Duodenal mucosa (tissue), 2 donors: ENCODE results near the gene SUZ12.
A peak's percentile ranks its signal among the peaks of the same experiment; 100 is the strongest.
"Not testable (repeated sequence)": the region's sequence is repeated elsewhere in the genome, so short reads cannot be mapped to it uniquely, and the experiment has no call there.

ENCODE experiments used
- H3K27ac ChIP-seq: one replicate; pipeline ENCODE4 v1.7.0; 2013; ENCODE audit warnings: low read depth, low read length
- H3K27me3 ChIP-seq, 2 donors: one replicate each; pipeline ENCODE4 v1.7.0; 2013; ENCODE audit warnings: low read length in 2 of 2, control low read depth in 1 of 2; ENCODE audit not compliant: insufficient read depth in 2 of 2, control insufficient read depth in 1 of 2
- H3K36me3 ChIP-seq, 2 donors: one replicate each; pipeline ENCODE4 v1.7.0; 2013; ENCODE audit warnings: low read length in 2 of 2, control low read depth in 1 of 2; ENCODE audit not compliant: insufficient read depth in 2 of 2, control insufficient read depth in 1 of 2
- H3K4me1 ChIP-seq, 2 donors: one replicate each; pipeline ENCODE4 v1.7.0; 2013; ENCODE audit warnings: low read length in 2 of 2, control low read depth in 1 of 2; ENCODE audit not compliant: insufficient read depth in 2 of 2, control insufficient read depth in 1 of 2
- H3K4me3 ChIP-seq, 2 donors: one replicate each; pipeline ENCODE4 v1.7.0; 2013; ENCODE audit warnings: low read length in 2 of 2, low read depth in 1 of 2
- H3K9ac ChIP-seq, 2 donors: one replicate each; pipeline ENCODE4 v1.7.0; 2013; ENCODE audit warnings: low read length in 2 of 2, low read depth in 1 of 2
- H3K9me3 ChIP-seq, 2 donors: one replicate each; pipeline ENCODE4 v1.7.0; 2013; ENCODE audit warnings: low read length in 2 of 2, control low read depth in 1 of 2; ENCODE audit not compliant: control insufficient read depth in 1 of 2

Gene SUZ12

DNA sequence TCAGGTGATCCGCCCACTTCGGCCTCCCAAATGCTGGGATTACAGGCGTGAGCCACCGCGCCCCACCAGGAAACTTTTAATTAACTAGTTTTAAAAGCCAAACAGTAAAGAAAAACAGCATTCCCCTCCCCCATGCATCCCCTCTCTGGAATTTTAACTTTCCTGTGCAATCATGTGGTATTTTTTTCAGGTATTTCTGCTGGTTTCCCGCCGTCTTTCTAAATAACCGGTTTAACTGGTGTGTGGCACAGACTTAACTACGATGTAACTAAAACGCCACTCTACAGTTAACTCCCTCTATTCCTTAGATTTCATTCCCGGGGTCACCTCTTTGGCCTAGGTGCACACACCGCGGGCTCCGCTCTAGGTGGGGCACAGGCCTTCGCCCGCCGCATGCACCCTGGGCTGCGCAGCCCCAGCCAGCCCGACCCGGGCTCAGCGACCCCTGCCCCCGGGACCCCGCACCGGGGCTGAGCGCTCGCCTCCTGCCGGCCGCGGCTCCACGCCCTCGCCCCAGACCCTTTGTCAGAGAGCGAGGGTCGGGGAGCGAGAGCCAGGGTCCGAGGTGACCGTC is 20.2 kb upstream of the SUZ12 start:
- peaks cover 5 to 13% of the 10 kb centered on the region in 2 donors for H3K27me3 ChIP-seq
- H3K9ac ChIP-seq = no peak overlapping the region
- peaks cover 0 to 6% of the 10 kb centered on the region in 2 donors for H3K4me1 ChIP-seq
- no peaks in the 10 kb centered on the region for H3K36me3 ChIP-seq
- no peaks in the 10 kb centered on the region for H3K9me3 ChIP-seq
- no peak overlapping the region for H3K27ac ChIP-seq
- H3K4me3 ChIP-seq = no peak overlapping the region

DNA sequence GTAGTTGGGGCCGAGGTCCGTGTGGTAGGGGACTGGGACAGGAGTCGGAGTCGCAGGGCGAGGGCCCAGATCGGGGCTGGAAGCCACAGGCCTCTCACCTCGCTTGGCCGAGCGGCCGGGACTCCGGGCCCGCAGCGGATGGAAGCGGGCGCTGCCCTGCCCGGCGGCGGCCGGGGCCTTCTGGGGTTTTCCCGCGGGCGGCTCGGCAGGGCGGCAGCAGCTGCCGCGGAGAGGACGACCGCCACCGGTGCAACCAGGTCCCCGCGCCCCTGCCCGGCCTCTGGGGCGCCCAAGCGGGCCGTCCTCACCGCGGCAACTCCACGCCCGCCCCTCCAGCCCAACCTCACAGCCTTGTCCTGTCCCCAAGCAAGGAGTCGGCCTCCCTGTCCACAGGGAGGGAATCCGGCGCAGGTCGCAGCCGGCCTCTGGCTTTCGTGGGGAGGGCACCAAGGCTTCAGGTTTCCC is 19.7 kb upstream of the SUZ12 start:
- H3K9me3 ChIP-seq = no peaks in the 10 kb centered on the region
- H3K36me3 ChIP-seq = no peaks in the 10 kb centered on the region
- H3K4me3 ChIP-seq = peak overlapping the region in 1 of 2 donors; percentile 16
- no peak overlapping the region for H3K27ac ChIP-seq
- peaks cover 5 to 13% of the 10 kb centered on the region in 2 donors for H3K27me3 ChIP-seq
- H3K9ac ChIP-seq = no peak overlapping the region
- H3K4me1 ChIP-seq = peaks cover 0 to 3% of the 10 kb centered on the region in 2 donors

DNA sequence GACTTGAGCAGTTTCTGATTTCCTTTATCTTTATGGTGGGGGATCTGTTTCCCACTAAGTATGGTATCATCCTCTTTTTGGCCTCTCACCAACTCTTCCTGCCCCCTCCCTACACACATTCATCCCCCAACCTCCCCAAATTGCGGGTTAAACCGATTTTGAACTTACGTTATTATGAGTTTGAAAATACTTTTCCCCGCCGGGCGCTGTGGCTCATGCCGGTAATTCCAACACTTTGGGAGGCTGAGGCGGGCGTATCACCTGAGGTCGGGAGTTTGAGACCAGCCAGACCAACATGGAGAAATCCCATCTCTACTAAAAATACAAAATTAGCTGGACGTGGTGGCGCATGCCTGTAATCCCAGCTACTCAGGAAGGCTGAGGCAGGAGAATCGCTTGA is 19.1 kb upstream of the SUZ12 start:
- H3K4me3 ChIP-seq, H3K9me3 ChIP-seq, H3K9ac ChIP-seq, H3K27ac ChIP-seq, H3K36me3 ChIP-seq, H3K4me1 ChIP-seq: not testable (repeated sequence)
- peaks cover 5 to 13% of the 10 kb centered on the region in 2 donors for H3K27me3 ChIP-seq

DNA sequence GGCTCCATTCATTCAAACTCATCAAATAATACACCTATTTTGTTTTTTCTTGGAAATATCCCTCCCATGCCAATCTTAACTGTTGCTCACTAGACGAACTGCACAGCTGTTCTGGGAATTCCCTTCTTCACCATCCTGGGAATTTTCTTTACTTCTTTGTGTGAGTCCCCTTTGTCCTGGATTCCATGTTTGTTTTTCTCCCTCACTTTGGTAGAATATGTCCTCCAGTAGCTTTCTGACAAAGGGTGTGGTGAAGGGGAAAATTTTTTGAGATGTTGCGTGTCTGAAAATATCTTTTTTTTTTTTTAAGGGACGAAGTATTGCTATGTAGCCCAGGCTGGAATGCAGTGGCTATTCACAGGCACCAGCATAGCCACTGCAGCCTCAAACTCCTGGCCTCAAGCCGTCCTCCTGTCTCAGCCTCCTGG is 18.1 kb upstream of the SUZ12 start:
- H3K4me3 ChIP-seq = no peak overlapping the region
- H3K27ac ChIP-seq = no peak overlapping the region
- no peaks in the 10 kb centered on the region for H3K36me3 ChIP-seq
- no peak overlapping the region for H3K9ac ChIP-seq
- no peaks in the 10 kb centered on the region for H3K9me3 ChIP-seq
- H3K4me1 ChIP-seq = no peaks in the 10 kb centered on the region
- H3K27me3 ChIP-seq = peaks cover 5 to 13% of the 10 kb centered on the region in 2 donors

DNA sequence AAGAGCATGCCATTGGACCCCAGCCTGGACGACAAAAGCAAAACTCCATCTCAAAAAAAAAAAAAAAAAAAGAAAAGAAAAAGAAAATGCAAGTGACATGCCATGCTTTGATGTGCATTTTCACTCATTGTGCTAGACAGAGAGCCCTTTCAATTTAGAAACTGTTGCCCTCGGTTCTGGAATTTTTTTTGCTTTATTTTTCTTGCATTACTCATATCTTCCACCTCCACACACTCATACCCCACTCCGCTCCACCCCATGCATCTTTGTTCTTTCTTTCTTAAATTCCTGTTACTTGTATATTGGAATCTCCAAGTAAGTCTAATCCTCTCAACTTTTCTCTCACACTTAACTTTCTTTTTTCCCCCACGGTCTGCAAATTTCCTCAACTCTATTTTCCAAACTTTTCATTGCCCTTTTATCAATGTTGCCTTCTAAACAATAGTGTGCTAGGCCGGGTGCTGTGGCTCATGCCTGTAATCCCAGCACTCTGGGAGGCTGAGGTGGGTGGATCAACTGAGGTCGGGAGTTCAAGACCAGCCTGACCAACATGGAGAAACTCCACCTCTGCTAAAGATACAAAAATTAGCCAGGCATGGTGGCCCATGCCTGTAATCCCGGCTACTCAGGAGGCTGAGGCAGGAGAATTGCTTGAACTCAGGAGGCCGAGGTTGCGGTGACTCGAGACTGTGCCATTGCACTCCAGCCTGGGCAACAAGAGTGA is 16.8 kb upstream of the SUZ12 start:
- H3K27me3 ChIP-seq = peaks cover 5 to 13% of the 10 kb centered on the region in 2 donors
- H3K27ac ChIP-seq = no peak overlapping the region
- no peaks in the 10 kb centered on the region for H3K36me3 ChIP-seq
- no peak overlapping the region for H3K9ac ChIP-seq
- H3K9me3 ChIP-seq = no peaks in the 10 kb centered on the region
- H3K4me3 ChIP-seq = no peak overlapping the region
- H3K4me1 ChIP-seq = no peaks in the 10 kb centered on the region

DNA sequence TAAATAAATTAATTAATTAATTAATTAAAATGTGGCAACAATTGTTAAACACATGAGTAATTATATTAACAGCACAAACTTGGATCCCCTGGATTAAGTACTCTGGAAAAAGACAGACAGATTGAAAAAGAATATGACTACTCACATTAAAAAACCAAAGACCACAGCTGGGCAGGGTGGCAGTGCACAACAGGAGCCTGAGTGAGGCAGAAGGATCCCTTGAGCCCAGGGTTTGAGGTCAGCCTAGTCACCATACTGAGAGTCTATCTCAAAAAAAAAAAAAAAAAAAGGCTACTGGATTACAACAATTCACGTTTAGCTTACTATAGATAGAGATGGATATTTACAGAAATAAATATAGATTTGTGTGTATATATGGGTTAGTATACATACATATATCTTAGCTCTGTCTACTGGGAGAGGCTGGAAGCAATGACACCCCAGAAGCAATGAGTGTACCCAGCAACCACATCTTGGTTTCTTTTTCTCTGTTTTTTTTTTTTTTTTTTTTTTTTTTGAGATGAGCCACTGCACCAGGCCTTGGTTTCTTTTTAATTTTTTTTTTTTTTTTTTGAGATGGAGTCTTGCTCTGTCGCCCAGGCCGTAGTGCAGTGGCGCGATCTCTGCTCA is 10.6 kb upstream of the SUZ12 start:
- Histone ChIP-seq H3K4me3 (no peak overlapping the region), H3K4me1 (no peaks in the 10 kb centered on the region)

DNA sequence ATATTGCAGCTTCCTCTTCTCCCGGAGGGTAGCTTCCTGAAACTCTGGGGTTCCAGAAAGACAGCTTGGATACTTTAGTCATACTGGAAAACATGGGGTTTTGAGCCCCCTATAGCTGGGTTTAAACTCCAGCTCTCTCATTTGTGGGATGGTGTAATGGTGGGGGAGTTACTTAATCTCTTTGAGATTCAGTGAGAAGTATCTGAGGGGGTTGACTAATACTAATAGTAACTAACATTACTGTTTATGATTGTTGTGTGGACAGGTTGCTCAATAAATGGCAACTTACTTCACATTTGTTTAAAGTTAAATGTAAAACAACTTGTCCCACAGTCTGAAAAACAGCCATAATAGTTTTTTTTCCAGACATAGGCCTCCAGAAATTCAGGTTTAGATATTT is 5.1 kb upstream of the SUZ12 start:
- no peaks in the 10 kb centered on the region for H3K36me3 ChIP-seq
- no peak overlapping the region for H3K27ac ChIP-seq
- no peak overlapping the region for H3K9ac ChIP-seq
- no peak overlapping the region for H3K4me3 ChIP-seq
- no peaks in the 10 kb centered on the region for H3K4me1 ChIP-seq
- H3K9me3 ChIP-seq = no peaks in the 10 kb centered on the region
- no peaks in the 10 kb centered on the region for H3K27me3 ChIP-seq

More for the DNA sequence above, 10.6 kb upstream of the SUZ12 start:
- no peaks in the 10 kb centered on the region for H3K9me3 ChIP-seq
- H3K9ac ChIP-seq = no peak overlapping the region
- no peaks in the 10 kb centered on the region for H3K36me3 ChIP-seq
- H3K27me3 ChIP-seq = no peaks in the 10 kb centered on the region
- H3K27ac ChIP-seq = no peak overlapping the region

DNA sequence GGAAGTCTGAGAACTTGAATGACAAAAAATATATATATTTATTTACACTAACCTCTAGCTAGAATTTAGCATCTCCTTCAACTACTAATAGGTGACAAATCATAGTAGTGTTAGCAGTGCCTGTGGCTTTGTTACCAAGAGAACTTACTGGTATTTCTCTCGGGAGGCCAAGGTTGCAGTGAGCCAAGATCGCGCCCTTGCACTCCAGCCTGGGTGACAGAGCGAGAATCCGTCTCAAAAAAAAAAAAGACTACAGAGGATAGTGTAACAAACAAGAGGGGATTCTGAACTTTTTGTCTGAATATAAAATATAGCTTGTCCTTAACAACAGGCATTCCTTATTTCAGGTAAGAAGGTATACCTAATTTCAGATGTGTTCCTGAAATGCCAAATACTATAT is 1.3 kb upstream of the SUZ12 start:
- Histone ChIP-seq H3K9me3 (no peaks in the 10 kb centered on the region), H3K4me3 (no peak overlapping the region), H3K4me1 (peaks cover 0 to 6% of the 10 kb centered on the region in 2 donors), H3K9ac (no peak overlapping the region), H3K27me3 (no peaks in the 10 kb centered on the region), H3K36me3 (no peaks in the 10 kb centered on the region), H3K27ac (no peak overlapping the region)

DNA sequence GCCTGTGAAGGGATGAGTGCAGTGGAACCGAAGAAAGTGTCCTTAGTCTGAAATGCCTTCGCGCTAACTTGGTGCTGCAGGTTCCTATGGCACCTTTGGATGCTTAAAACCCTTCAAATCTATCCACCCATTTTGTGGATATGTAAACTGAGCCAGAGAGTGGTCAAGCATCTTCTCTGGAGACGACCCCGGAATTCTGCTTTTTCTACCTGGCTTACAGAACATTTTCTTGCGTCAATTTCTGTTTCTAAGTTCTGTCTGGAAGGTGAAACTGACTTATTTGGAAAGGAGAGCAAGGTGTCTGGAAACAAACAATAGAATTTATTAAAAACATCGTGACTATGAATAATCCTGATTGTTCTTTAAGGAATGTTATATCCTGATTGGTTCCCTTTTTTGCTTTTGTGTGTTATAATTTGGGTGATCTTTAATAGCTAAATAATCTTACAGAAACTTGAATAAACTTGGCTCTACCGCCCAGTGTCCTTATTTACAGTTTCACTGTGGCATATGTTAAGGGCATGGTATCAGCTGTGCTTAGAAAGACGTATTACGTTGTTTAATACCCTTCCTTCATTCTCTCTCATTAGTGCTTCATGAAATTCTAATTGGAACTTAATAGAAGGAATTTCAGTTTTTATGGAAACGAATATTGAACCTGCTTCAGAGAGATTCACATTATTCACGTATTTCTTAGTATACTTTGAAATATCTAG is 1.3 kb downstream of the SUZ12 start:
- Histone ChIP-seq H3K4me3 (peak overlapping the region; percentile 40 to 65), H3K9ac (peak overlapping the region in 1 of 2 donors; percentile 43)
- not testable (repeated sequence) for H3K9me3 ChIP-seq, H3K27me3 ChIP-seq, H3K27ac ChIP-seq, H3K4me1 ChIP-seq, H3K36me3 ChIP-seq

DNA sequence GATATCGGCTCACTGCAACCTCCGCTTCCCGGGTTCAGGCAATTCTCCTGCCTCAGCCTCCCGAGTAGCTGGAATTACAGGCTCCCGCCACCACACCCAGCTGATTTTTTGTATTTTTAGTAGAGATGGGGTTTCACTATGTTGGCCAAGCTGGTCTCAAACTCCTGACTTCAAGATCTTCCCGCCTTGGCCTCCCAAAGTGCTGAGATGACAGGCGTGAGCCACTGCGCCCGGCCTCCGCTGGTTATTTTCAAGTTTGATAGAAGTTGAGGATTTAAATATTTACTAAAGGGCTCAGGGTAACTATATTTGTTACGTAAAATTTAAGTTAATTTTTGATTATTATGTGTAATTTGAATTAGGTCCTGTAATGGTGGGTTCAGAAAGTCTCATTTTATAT is 5.1 kb downstream of the SUZ12 start:
- H3K27ac ChIP-seq, H3K4me3 ChIP-seq, H3K9me3 ChIP-seq, H3K27me3 ChIP-seq, H3K9ac ChIP-seq, H3K4me1 ChIP-seq, H3K36me3 ChIP-seq: not testable (repeated sequence)
